ENCODE results near the gene FASTK.

The FASTK gene

GRCh38 chr7:151113344-151114150, 32.9 kb upstream of the FASTK start:
- TF ChIP-seq GATA3 (IDR thresholded peaks at IDR 0.05; ENCODE audit: low read depth, low read length), result no peak
- TF ChIP-seq GATA2 (IDR thresholded peaks at IDR 0.05; ENCODE audit: low read depth, low read length), result peak; percentile 96

- TF ChIP-seq GATA3 (IDR thresholded peaks at IDR 0.05; ENCODE audit: low read depth, low read length) (no peak), GATA2 (IDR thresholded peaks at IDR 0.05; ENCODE audit: low read depth, low read length) (no peak)
Measured at GRCh38 chr7:151110941-151111645, 30.5 kb upstream of the FASTK start.

- TF ChIP-seq GATA2 (IDR thresholded peaks at IDR 0.05; ENCODE audit: low read depth, low read length) (no peak), GATA3 (IDR thresholded peaks at IDR 0.05; ENCODE audit: low read depth, low read length) (no peak)
Measured at GRCh38 chr7:151110236-151110940, 29.8 kb upstream of the FASTK start.

- TF ChIP-seq GATA2 (IDR thresholded peaks at IDR 0.05; ENCODE audit: low read depth, low read length) (no peak), GATA3 (IDR thresholded peaks at IDR 0.05; ENCODE audit: low read depth, low read length) (no peak)
Measured at GRCh38 chr7:151109094-151110048, 28.8 kb upstream of the FASTK start.

GRCh38 chr7:151107882-151108281, 27.3 kb upstream of the FASTK start:
- no peak for TF ChIP-seq GATA2 (IDR thresholded peaks at IDR 0.05; ENCODE audit: low read depth, low read length)
- TF ChIP-seq GATA3 (IDR thresholded peaks at IDR 0.05; ENCODE audit: low read depth, low read length), result no peak

GRCh38 chr7:151104411-151105235, 24.0 kb upstream of the FASTK start:
- no peak for TF ChIP-seq GATA2 (IDR thresholded peaks at IDR 0.05; ENCODE audit: low read depth, low read length)
- no peak for TF ChIP-seq GATA3 (IDR thresholded peaks at IDR 0.05; ENCODE audit: low read depth, low read length)

GRCh38 chr7:151103973-151104372, 23.4 kb upstream of the FASTK start:
- no peak for TF ChIP-seq GATA2 (IDR thresholded peaks at IDR 0.05; ENCODE audit: low read depth, low read length)
- TF ChIP-seq GATA3 (IDR thresholded peaks at IDR 0.05; ENCODE audit: low read depth, low read length), result no peak

GRCh38 chr7:151102991-151103390, 22.4 kb upstream of the FASTK start:
- TF ChIP-seq GATA3 (IDR thresholded peaks at IDR 0.05; ENCODE audit: low read depth, low read length), result no peak
- no peak for TF ChIP-seq GATA2 (IDR thresholded peaks at IDR 0.05; ENCODE audit: low read depth, low read length)

- TF ChIP-seq GATA2 (IDR thresholded peaks at IDR 0.05; ENCODE audit: low read depth, low read length) (no peak), GATA3 (IDR thresholded peaks at IDR 0.05; ENCODE audit: low read depth, low read length) (no peak)
Measured at GRCh38 chr7:151101621-151102396, 21.2 kb upstream of the FASTK start.

GRCh38 chr7:151100921-151101320, 20.3 kb upstream of the FASTK start:
- TF ChIP-seq GATA2 (IDR thresholded peaks at IDR 0.05; ENCODE audit: low read depth, low read length) (no peak), GATA3 (IDR thresholded peaks at IDR 0.05; ENCODE audit: low read depth, low read length) (no peak)

GRCh38 chr7:151099486-151100211, 19.0 kb upstream of the FASTK start:
- TF ChIP-seq GATA2 (IDR thresholded peaks at IDR 0.05; ENCODE audit: low read depth, low read length), result no peak
- TF ChIP-seq GATA3 (IDR thresholded peaks at IDR 0.05; ENCODE audit: low read depth, low read length), result no peak

Data from SH-SY5Y (cell line).